GM12875 (cell line): ENCODE data around the gene WWOX.

ENCODE experiments used
- H3K4me3 ChIP-seq: one replicate; pipeline ENCODE4 v1.5.1; 2011; ENCODE audit warnings: low read depth, low read length, control low read depth
- CTCF ChIP-seq: IDR thresholded peaks from 2 replicates; pipeline ENCODE4 v1.5.1; 2011; ENCODE audit warnings: low read depth, mild to moderate bottlenecking, control low read depth, inconsistent platforms, low read length, moderate library complexity, borderline replicate concordance; ENCODE audit not compliant: insufficient read depth

The WWOX gene

DNA sequence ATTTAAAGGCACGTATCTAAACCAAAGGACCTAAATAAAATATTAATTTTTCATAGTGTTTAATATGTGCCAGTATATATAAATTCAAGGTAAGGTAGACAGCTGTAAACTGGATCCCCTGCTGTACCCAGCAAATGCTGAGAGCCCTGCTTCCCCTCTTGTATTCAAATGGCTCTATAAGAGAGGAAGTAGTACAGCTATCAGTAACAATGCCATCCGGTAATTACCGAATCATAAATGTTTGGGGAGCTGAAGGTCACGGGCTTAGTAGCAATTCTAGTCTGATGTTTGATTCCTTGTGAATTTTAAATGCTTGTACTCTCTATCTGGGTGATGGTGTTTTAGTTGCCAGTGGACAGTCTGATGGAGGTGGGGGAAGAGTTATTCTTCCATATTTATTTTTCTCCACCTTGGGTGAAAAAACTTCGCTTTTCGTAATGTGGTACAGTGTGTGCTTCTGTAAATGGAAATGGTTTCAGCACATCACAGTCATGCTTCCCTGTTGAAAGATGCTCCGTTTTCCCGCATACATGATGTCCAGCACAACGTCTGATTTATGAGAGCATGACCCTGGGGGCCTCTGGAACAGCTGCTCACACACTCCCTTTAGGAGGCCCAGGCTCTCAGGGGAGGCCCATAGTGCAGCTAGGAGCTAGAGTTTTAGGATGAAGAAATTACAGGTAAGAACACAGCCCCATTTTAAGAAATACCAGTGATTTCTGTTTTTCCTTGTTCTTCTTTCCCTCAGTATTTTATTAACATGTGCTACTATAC is 423.9 kb downstream of the WWOX start:
- TF ChIP-seq CTCF = no peak
- H3K4me3 ChIP-seq = no peak overlapping the region

GRCh38 chr16:78524066-78524595 is 424.7 kb downstream of the WWOX start:
- no peak for TF ChIP-seq CTCF
- H3K4me3 ChIP-seq = no peak overlapping the region

GRCh38 chr16:78528265-78528664 is 428.8 kb downstream of the WWOX start:
- H3K4me3 ChIP-seq = no peak overlapping the region
- no peak for TF ChIP-seq CTCF

- TF ChIP-seq CTCF = no peak
- H3K4me3 ChIP-seq = no peak overlapping the region
These were observed 430.4 kb downstream of the WWOX start for GRCh38 chr16:78529881-78530280.

GRCh38 chr16:78530283-78530682 is 430.8 kb downstream of the WWOX start:
- no peak overlapping the region for H3K4me3 ChIP-seq
- TF ChIP-seq CTCF = no peak

GRCh38 chr16:78535098-78535497 is 435.6 kb downstream of the WWOX start:
- no peak for TF ChIP-seq CTCF

GRCh38 chr16:78537511-78537910 is 438.1 kb downstream of the WWOX start:
- H3K4me3 ChIP-seq = no peak overlapping the region
- no peak for TF ChIP-seq CTCF

More at GRCh38 chr16:78535098-78535497, 435.6 kb downstream of the WWOX start:
- no peak overlapping the region for H3K4me3 ChIP-seq
